ENCODE data around the gene KY. TPM values are rescaled to one million over a fixed set of nuclear protein-coding genes. Genes with fewer than 3 reads are reported as not detected.

KY gene
- polyA plus RNA-seq, 3 donors: 0.03 to 0.09 TPM; not detected in 1

- H3K27me3 Mint-ChIP-seq (ENCODE audit: low read depth in 3 of 3): peaks cover 0 to 5% (median 2%) of the 10 kb centered on the region in 3 donors
- H3K4me1 Mint-ChIP-seq: peaks cover 59% of the 10 kb centered on the region
- H3K27ac Mint-ChIP-seq: peak overlapping the region in 4 of 7 donors; percentile 12 to 58 (median 40)
- Histone ChIP-seq H3K4me3 (replicated peaks in 1 of 3; ENCODE audit: low read depth in 2 of 3, low read length in 3 of 3) (peak overlapping the region in 1 of 3 experiments; percentile 60), H3K9ac (ENCODE audit: insufficient read depth, low read length, poor library complexity, severe bottlenecking) (peak overlapping the region; percentile 6), H3K27me3 (ENCODE audit: control insufficient read depth in 2 of 2, insufficient read depth in 2 of 2, low read length in 2 of 2) (no peaks in the 10 kb centered on the region), H3K36me3 (replicated peaks in 1 of 2; ENCODE audit: control insufficient read depth in 1 of 2, insufficient read depth in 2 of 2, low read length in 2 of 2) (no peaks in the 10 kb centered on the region), H3K79me2 (ENCODE audit: insufficient read depth, low read length) (no peaks in the 10 kb centered on the region), H4K20me1 (ENCODE audit: insufficient read depth, low read length) (no peaks in the 10 kb centered on the region), H3K4me2 (replicated peaks; ENCODE audit: extremely low read depth, low read length, poor library complexity, severe bottlenecking) (peak overlapping the region; percentile 71), H2AFZ (ENCODE audit: insufficient read depth, low read depth, low read length, poor library complexity, severe bottlenecking) (peak overlapping the region; percentile 60), H3K9me3 (replicated peaks in 1 of 2; ENCODE audit: control insufficient read depth in 1 of 2, insufficient read depth in 1 of 2, low read length in 2 of 2) (no peaks in the 10 kb centered on the region), H3K4me1 (ENCODE audit: control insufficient read depth in 1 of 2, insufficient read depth in 2 of 2, low read length in 2 of 2) (peaks cover 40 to 52% of the 10 kb centered on the region in 2 donors), H3K27ac (ENCODE audit: low read depth in 1 of 2, low read length in 2 of 2) (peak overlapping the region in 1 of 2 donors; percentile 56)
- no peak for DNase-seq
- H3K9me3 Mint-ChIP-seq: no peaks in the 10 kb centered on the region
- no peaks in the 10 kb centered on the region for H3K36me3 Mint-ChIP-seq
- intact Hi-C loops (cut with micrococcal nuclease): loop anchor here in 1 of 2 donors (10.0 kb wide), 1 partner anchor 1287 kb away; no protein-coding TSS in a partner anchor
- WGBS (ENCODE audit: insufficient coverage): 49% methylated on average over 12 of the region's 13 CpGs
- peak overlapping the region; percentile 59 to 77 for H3K4me3 Mint-ChIP-seq
- TF ChIP-seq CTCF (IDR thresholded peaks at IDR 0.05): no peak
These were observed 43.5 kb downstream of the KY start for GRCh38 chr3:134607054-134608022.

Measured in CD14-positive monocyte (primary cell).